Stimulated activated CD4-positive, alpha-beta T cell treated with anti-CD3 and anti-CD28 coated beads, TNF-alpha, amount 100 ng/mL, for 1 hour (primary cell): ENCODE measurements around the gene TMEM43.
"Not testable (repeated sequence)": the region's sequence is repeated elsewhere in the genome, so short reads cannot be mapped to it uniquely, and the experiment has no call there.

ENCODE experiments used
- DNase-seq, 3 donors: peaks; one replicate each; pipeline ENCODE4 v3.0.0-alpha.2; 2020; ENCODE audit warnings: low read depth in 3 of 3, low spot score in 1 of 3

The TMEM43 gene

GRCh38 chr3:14124615-14125192 lies at the start of gene TMEM43, which contains the start of gene CHCHD4:
Gene TMEM43, plus strand, starts transcription at chr3:14125052. Its CDS starts 142 bp downstream, at chr3:14125194.
Gene CHCHD4, minus strand, starts transcription at chr3:14124870. Its CDS starts 194 bp downstream, at chr3:14124676.
- peak; percentile 93 to 98 (median 95) for DNase-seq

GRCh38 chr3:14075233-14075632 lies 49.6 kb upstream of the TMEM43 start:
- not testable (repeated sequence) for DNase-seq

- no peak for DNase-seq
These were observed 47.5 kb upstream of the TMEM43 start for GRCh38 chr3:14077310-14077709.

GRCh38 chr3:14082108-14082657 lies 42.7 kb upstream of the TMEM43 start:
- DNase-seq: no peak

GRCh38 chr3:14087461-14087860 lies 37.4 kb upstream of the TMEM43 start:
- DNase-seq: not testable (repeated sequence)

GRCh38 chr3:14091959-14092358 lies 32.9 kb upstream of the TMEM43 start:
- DNase-seq: not testable (repeated sequence)

- no peak for DNase-seq
These were observed 32.4 kb upstream of the TMEM43 start for GRCh38 chr3:14092464-14092863.

- no peak for DNase-seq
These were observed 31.0 kb upstream of the TMEM43 start for GRCh38 chr3:14093831-14094230.

GRCh38 chr3:14096742-14097141 lies 28.1 kb upstream of the TMEM43 start:
- no peak for DNase-seq

- no peak for DNase-seq
These were observed 27.0 kb upstream of the TMEM43 start for GRCh38 chr3:14097616-14098391.

GRCh38 chr3:14109821-14110220 lies 15.0 kb upstream of the TMEM43 start:
- DNase-seq: not testable (repeated sequence)

GRCh38 chr3:14110699-14111098 lies 14.2 kb upstream of the TMEM43 start:
- DNase-seq: no peak

- DNase-seq: no peak
These were observed 10.8 kb upstream of the TMEM43 start for GRCh38 chr3:14113965-14114635.

- DNase-seq: no peak
These were observed 7.1 kb upstream of the TMEM43 start for GRCh38 chr3:14117468-14118399.

- no peak for DNase-seq
These were observed 6.2 kb upstream of the TMEM43 start for GRCh38 chr3:14118400-14119381.

GRCh38 chr3:14119651-14120050 lies 5.2 kb upstream of the TMEM43 start:
- DNase-seq: no peak

- no peak for DNase-seq
These were observed 4.5 kb upstream of the TMEM43 start for GRCh38 chr3:14120111-14120920.

- not testable (repeated sequence) for DNase-seq
These were observed 3.9 kb upstream of the TMEM43 start for GRCh38 chr3:14120921-14121448.
